HCT116 (cell line): ENCODE data around the gene IL6ST. TPM values are rescaled to one million over a fixed set of nuclear protein-coding genes. Genes with fewer than 3 reads are reported as not detected.

Experiments used
- ATAC-seq: fragments of 200-7000 bp; cut with Tn5 transposase; 2 replicates; pipeline ENCODE4 v1.9.1; 2020; ENCODE audit warnings: mild to moderate bottlenecking, moderate library complexity
- BruUV-seq: library from RNA; stranded (reverse); fragments of 400-500 nt; replicated peaks from 2 replicates; lab custom pipeline; 2021; lab: Mats Ljungman, UMichigan
- CTCF ChIA-PET: fragments of 300-600 bp; sonication (Branson Sonifier 250); formaldehyde crosslinking; loops from one replicate; lab custom pipeline; 2021; ENCODE audit warnings: antibody characterized with exemption; lab: Charles Lee
- POLR2A ChIA-PET: fragments of 300-600, 350-600 bp; sonication (Branson Sonifier 250); formaldehyde crosslinking; loops from one replicate; lab custom pipeline; 2021; ENCODE audit warnings: antibody characterized with exemption; lab: Charles Lee
- RAD21 ChIA-PET, 2 experiments: fragments of 300-600 bp; sonication (Branson Sonifier 250); formaldehyde crosslinking; loops; one replicate each; lab custom pipeline; 2023; ENCODE audit warnings: low total read pairs in 2 of 2; ENCODE audit not compliant: uncharacterized antibody in 2 of 2, unreplicated experiment in 2 of 2, low non-redundant PET in 1 of 2; lab: Charles Lee
- DNase-seq: peaks from one replicate; pipeline ENCODE4 v3.0.0-alpha.2; 2010; ENCODE audit warnings: low read depth, low spot score
- H2AFZ ChIP-seq: fragments of 200-600 bp; shearing (Covaris generic), sonication (generic); 2 replicates; pipeline ENCODE4 v1.6.1; 2017; ENCODE audit warnings: low read depth, mixed run types, mixed read lengths, antibody characterized with exemption, low read length; ENCODE audit not compliant: poor library complexity, severe bottlenecking
- H3K27ac ChIP-seq: 2 replicates; pipeline ENCODE4 v1.5.1; 2012; ENCODE audit warnings: low read depth, low read length
- H3K27me3 ChIP-seq: fragments of 200-600 bp; sonication (generic); 2 replicates; pipeline ENCODE4 v1.6.1; 2016; ENCODE audit warnings: mixed run types, low read length, mixed read lengths; ENCODE audit not compliant: insufficient read depth
- H3K36me3 ChIP-seq, 2 experiments: fragments of 200-500 bp in 1 of 2; fragments of 200-600 bp in 1 of 2; sonication (Bioruptor generic) in 1 of 2; sonication (generic) in 1 of 2; 2 replicates each; pipeline versions ENCODE4 v1.5.1 to v1.6.1; 2014 to 2016; ENCODE audit warnings: low read length in 2 of 2, inconsistent platforms in 1 of 2, mixed read lengths in 1 of 2, mixed run types in 1 of 2; ENCODE audit not compliant: insufficient read depth in 2 of 2, control insufficient read depth in 1 of 2
- H3K4me1 ChIP-seq, 2 experiments: fragments of 200-600 bp in 1 of 2; sonication (generic) in 1 of 2; 2 replicates each; pipeline versions ENCODE4 v1.5.1 to v1.6.1; 2012 to 2017; ENCODE audit warnings: low read length in 2 of 2, inconsistent platforms in 1 of 2, mild to moderate bottlenecking in 1 of 2, mixed read lengths in 1 of 2, mixed run types in 1 of 2, moderate library complexity in 1 of 2; ENCODE audit not compliant: insufficient read depth in 2 of 2, control insufficient read depth in 1 of 2
- H3K4me2 ChIP-seq: fragments of 200-600 bp; sonication (generic); 2 replicates; pipeline ENCODE4 v1.6.1; 2017; ENCODE audit warnings: mixed run types, low read length, mixed read lengths
- H3K4me3 ChIP-seq, 2 experiments: fragments of 200-600 bp in 1 of 2; sonication (generic) in 1 of 2; replicated peaks in 1 of 2; 2 replicates each; pipeline ENCODE4 v1.5.1; 2011 to 2016; ENCODE audit warnings: low read length in 2 of 2, control low read depth in 1 of 2, low read depth in 1 of 2, mild to moderate bottlenecking in 1 of 2, mixed read lengths in 1 of 2, mixed run types in 1 of 2
- H3K79me2 ChIP-seq: fragments of 200-600 bp; sonication (generic); 2 replicates; pipeline ENCODE4 v1.6.1; 2017; ENCODE audit warnings: mild to moderate bottlenecking, mixed run types, low read length, moderate library complexity, mixed read lengths; ENCODE audit not compliant: insufficient read depth
- H3K9ac ChIP-seq: fragments of 200-600 bp; sonication (generic); 2 replicates; pipeline ENCODE4 v1.6.1; 2016; ENCODE audit warnings: low read length, mixed read lengths
- H3K9me2 ChIP-seq: fragments of 200-600 bp; sonication (generic), shearing (Covaris generic); 2 replicates; pipeline ENCODE4 v1.6.1; 2017; ENCODE audit warnings: mixed run types, mild to moderate bottlenecking, moderate library complexity; ENCODE audit not compliant: insufficient read depth
- H3K9me3 ChIP-seq, 2 experiments: fragments of 200-500 bp in 1 of 2; fragments of 200-600 bp in 1 of 2; sonication (Bioruptor generic) in 1 of 2; sonication (generic) in 1 of 2; 2 replicates each; pipeline ENCODE4 v1.6.1; 2014 to 2017; ENCODE audit warnings: low read length in 2 of 2, mixed read lengths in 2 of 2, inconsistent platforms in 1 of 2, low read depth in 1 of 2, mild to moderate bottlenecking in 1 of 2, mixed run types in 1 of 2, moderate library complexity in 1 of 2; ENCODE audit not compliant: control insufficient read depth in 1 of 2, insufficient read depth in 1 of 2
- H4K20me1 ChIP-seq: fragments of 200-600 bp; sonication (generic), shearing (Covaris generic); 2 replicates; pipeline ENCODE4 v1.6.1; 2017; ENCODE audit warnings: mixed run types, mild to moderate bottlenecking, moderate library complexity; ENCODE audit not compliant: insufficient read depth
- ATF3 ChIP-seq: IDR thresholded peaks from 2 replicates; pipeline ENCODE4 v1.6.1; 2012
- CBX3 ChIP-seq: IDR thresholded peaks from 2 replicates; pipeline ENCODE4 v1.6.1; 2012; ENCODE audit warnings: low read depth
- CTCF ChIP-seq, 3 experiments: fragments of 200-600 bp in 1 of 3; sonication (generic) in 1 of 3; IDR thresholded peaks in 2 of 3; conservative IDR thresholded peaks in 1 of 3; 2 replicates each; pipeline ENCODE4 v1.5.1; 2012 to 2017; ENCODE audit warnings: low read depth in 2 of 3, low read length in 2 of 3, antibody characterized with exemption in 1 of 3, borderline replicate concordance in 1 of 3, control low read depth in 1 of 3, mild to moderate bottlenecking in 1 of 3, mixed read lengths in 1 of 3, mixed run types in 1 of 3, moderate library complexity in 1 of 3; ENCODE audit not compliant: insufficient read depth in 1 of 3
- ELF1 ChIP-seq: IDR thresholded peaks from 2 replicates; pipeline ENCODE4 v1.6.1; 2012; ENCODE audit warnings: low read depth, borderline replicate concordance
- EZH2phosphoT487 ChIP-seq: fragments of 200-600 bp; IDR thresholded peaks from 2 replicates; pipeline ENCODE4 v1.6.1; 2018; ENCODE audit warnings: antibody characterized with exemption, borderline replicate concordance
- MAX ChIP-seq: IDR thresholded peaks from 2 replicates; pipeline ENCODE4 v1.6.1; 2012
- POLR2AphosphoS5 ChIP-seq: IDR thresholded peaks from 2 replicates; pipeline ENCODE4 v1.6.1; 2011; ENCODE audit warnings: mild to moderate bottlenecking, low read depth, low read length, moderate library complexity
- SIN3A ChIP-seq: IDR thresholded peaks from 2 replicates; pipeline ENCODE4 v1.6.1; 2012; ENCODE audit warnings: low read depth
- SP1 ChIP-seq: IDR thresholded peaks from 2 replicates; pipeline ENCODE4 v1.6.1; 2012; ENCODE audit warnings: low read depth
- YY1 ChIP-seq: IDR thresholded peaks from 2 replicates; pipeline ENCODE4 v1.6.1; 2011; ENCODE audit warnings: low read length, low read depth, moderate library complexity, mild to moderate bottlenecking; ENCODE audit not compliant: insufficient replicate concordance; ENCODE audit errors: extremely low read depth
- intact Hi-C: fragments of 100-400 bp; cut with micrococcal nuclease; formaldehyde crosslinking; loops from 2 replicates; pipeline ENCODE4 v1.10.0; 2022
- total RNA-seq: library from RNA; stranded (reverse); gene quantifications from one replicate; pipeline ENCODE4 v1.2.1, GENCODE V29; 2021; ENCODE audit not compliant: unreplicated experiment

Gene IL6ST
- total RNA-seq, 1 experiment from 2014 or later: 26.5 TPM

- intact Hi-C loops: no loop called here
- no peak overlapping the region for H3K4me3 ChIP-seq
- no peaks in the 10 kb centered on the region for H3K9me3 ChIP-seq
- ChIA-PET POLR2A (interaction anchor here (0.7 kb wide), 1 partner anchor 10 kb away, joined by 3 read pairs; the partner anchor contains the start of gene IL6ST), CTCF (no interaction called here), RAD21 (no interaction called here)
- peak overlapping the region; percentile 60 for H2AFZ ChIP-seq
- ATAC-seq: no peak
- H3K9ac ChIP-seq: no peak overlapping the region
- no peaks in the 10 kb centered on the region for H3K36me3 ChIP-seq
- no peaks in the 10 kb centered on the region for H3K79me2 ChIP-seq
- no peaks in the 10 kb centered on the region for H3K9me2 ChIP-seq
- peaks cover 0 to 7% of the 10 kb centered on the region in 2 experiments; a peak in 2 of 4 replicates for H3K4me1 ChIP-seq
- no peak overlapping the region for H3K27ac ChIP-seq
- DNase-seq: no peak
- H3K4me2 ChIP-seq: no peak overlapping the region
- BruUV-seq: no TSS peak
- no peaks in the 10 kb centered on the region for H3K27me3 ChIP-seq
- no peak for TF ChIP-seq EZH2phosphoT487
- TF ChIP-seq ELF1: no peak
- TF ChIP-seq POLR2AphosphoS5: no peak
- no peak for TF ChIP-seq SP1
- no peak for TF ChIP-seq ATF3
- TF ChIP-seq CBX3: no peak
- no peak for TF ChIP-seq SIN3A
- no peak for TF ChIP-seq YY1
- no peak for TF ChIP-seq CTCF (IDR thresholded peaks at IDR 0.05 in 2 of 3, conservative IDR thresholded peaks at IDR 0.05 in 1 of 3; ENCODE audit: borderline replicate concordance in 1 of 3, insufficient read depth in 1 of 3, low read depth in 2 of 3, low read length in 2 of 3)
- no peak for TF ChIP-seq MAX
- no peaks in the 10 kb centered on the region for H4K20me1 ChIP-seq
Measured at GRCh38 chr5:56004874-56005273, 10.1 kb upstream of the IL6ST start.
